ENCODE results near the gene SRGAP2C.
"Not testable (repeated sequence)": the region's sequence is repeated elsewhere in the genome, so short reads cannot be mapped to it uniquely, and the experiment has no call there.

DNA sequence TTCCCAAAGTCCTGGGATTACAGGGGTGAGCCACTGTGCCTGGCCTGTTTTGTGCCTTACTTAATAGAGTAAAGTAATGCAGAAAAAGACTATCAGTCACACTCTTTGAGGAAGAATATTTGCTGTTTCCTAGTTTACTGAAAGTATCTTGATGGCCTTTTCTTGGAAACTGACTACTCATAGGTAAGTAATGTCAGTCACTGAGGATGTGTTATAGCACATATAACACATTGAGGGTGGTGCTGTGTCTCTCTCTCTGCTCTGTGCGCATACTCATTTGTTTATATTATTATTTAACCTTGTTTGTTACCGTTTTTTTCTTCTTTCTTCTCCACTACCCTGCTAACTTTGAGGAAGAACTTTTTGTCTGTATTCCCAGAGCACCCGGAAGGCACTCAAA is 93.4 kb downstream of the SRGAP2C start:
- TF ChIP-seq, protein P1, sequence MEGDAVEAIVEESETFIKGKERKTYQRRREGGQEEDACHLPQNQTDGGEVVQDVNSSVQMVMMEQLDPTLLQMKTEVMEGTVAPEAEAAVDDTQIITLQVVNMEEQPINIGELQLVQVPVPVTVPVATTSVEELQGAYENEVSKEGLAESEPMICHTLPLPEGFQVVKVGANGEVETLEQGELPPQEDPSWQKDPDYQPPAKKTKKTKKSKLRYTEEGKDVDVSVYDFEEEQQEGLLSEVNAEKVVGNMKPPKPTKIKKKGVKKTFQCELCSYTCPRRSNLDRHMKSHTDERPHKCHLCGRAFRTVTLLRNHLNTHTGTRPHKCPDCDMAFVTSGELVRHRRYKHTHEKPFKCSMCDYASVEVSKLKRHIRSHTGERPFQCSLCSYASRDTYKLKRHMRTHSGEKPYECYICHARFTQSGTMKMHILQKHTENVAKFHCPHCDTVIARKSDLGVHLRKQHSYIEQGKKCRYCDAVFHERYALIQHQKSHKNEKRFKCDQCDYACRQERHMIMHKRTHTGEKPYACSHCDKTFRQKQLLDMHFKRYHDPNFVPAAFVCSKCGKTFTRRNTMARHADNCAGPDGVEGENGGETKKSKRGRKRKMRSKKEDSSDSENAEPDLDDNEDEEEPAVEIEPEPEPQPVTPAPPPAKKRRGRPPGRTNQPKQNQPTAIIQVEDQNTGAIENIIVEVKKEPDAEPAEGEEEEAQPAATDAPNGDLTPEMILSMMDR (CRISPR knock-in tag; IDR thresholded peaks at IDR 0.05), result not testable (repeated sequence)
- TF ChIP-seq PBX3 (CRISPR knock-in tag; IDR thresholded peaks at IDR 0.05; ENCODE audit: borderline replicate concordance); JUN (CRISPR knock-in tag; IDR thresholded peaks at IDR 0.05); ZNF7 (CRISPR knock-in tag; IDR thresholded peaks at IDR 0.05): not testable (repeated sequence)
